Cardiac muscle cell (in vitro differentiated cells and primary cell): ENCODE measurements around the gene CD46. TPM values are rescaled to one million over a fixed set of nuclear protein-coding genes. Genes with fewer than 3 reads are reported as not detected.
A peak's percentile ranks its signal among the peaks of the same experiment; 100 is the strongest.

Experiments used
- DNase-seq, 2 donors: peaks; one replicate each; pipeline versions ENCODE4 v3.0.0 to v3.0.0-alpha.2; 2010 to 2017; ENCODE audit warnings: low read depth in 1 of 2, low spot score in 1 of 2
- H3K27ac ChIP-seq: fragments of 200-600 bp; sonication (generic); 2 replicates; pipeline ENCODE4 v1.5.1; 2016
- H3K27me3 ChIP-seq: fragments of 200-600 bp; sonication (generic); 2 replicates; pipeline ENCODE4 v1.6.0; 2016; ENCODE audit warnings: control low read depth
- H3K36me3 ChIP-seq: fragments of 200-600 bp; sonication (generic); 2 replicates; pipeline ENCODE4 v1.5.1; 2016; ENCODE audit warnings: control low read depth
- H3K4me1 ChIP-seq: fragments of 200-600 bp; sonication (generic); 2 replicates; pipeline ENCODE4 v1.8.1; 2017; ENCODE audit warnings: low read depth, mild to moderate bottlenecking, mixed run types
- H3K4me3 ChIP-seq: fragments of 200-600 bp; sonication (generic); 2 replicates; pipeline ENCODE4 v1.5.1; 2016; ENCODE audit warnings: mild to moderate bottlenecking
- H3K9me3 ChIP-seq: fragments of 200-600 bp; sonication (generic); 2 replicates; pipeline ENCODE4 v1.5.1; 2017; ENCODE audit warnings: low read depth, mild to moderate bottlenecking, control low read depth
- CTCF ChIP-seq: IDR thresholded peaks from 2 replicates; pipeline ENCODE4 v1.5.1; 2012; ENCODE audit warnings: low read depth, mild to moderate bottlenecking, low read length
- polyA plus RNA-seq: library from polyadenylated mRNA; unstranded; fragments of >200 nt; fragmentation: Nextera tagmentation; extraction: Ambion mirVana; gene quantifications from 2 replicates; pipeline ENCODE4 v1.2.1, GENCODE V29; 2016
- total RNA-seq: library from RNA; depleted of rRNA; stranded (reverse); fragments of >200 nt; gene quantifications from 2 replicates; pipeline ENCODE4 v1.2.3, GENCODE V29; 2016

CD46 gene
- total and polyA plus RNA-seq, 2 experiments from 2014 or later = 91.7 to 123 TPM

- TF ChIP-seq CTCF = no peak
- Histone ChIP-seq H3K27ac (no peak overlapping the region), H3K27me3 (no peaks in the 10 kb centered on the region), H3K9me3 (no peaks in the 10 kb centered on the region), H3K4me3 (no peak overlapping the region), H3K36me3 (no peaks in the 10 kb centered on the region), H3K4me1 (no peaks in the 10 kb centered on the region)
- DNase-seq = no peak
Observed at GRCh38 chr1:207840380-207840779, 88.5 kb downstream of the CD46 start.

GRCh38 chr1:207841293-207841692 is 89.4 kb downstream of the CD46 start:
- TF ChIP-seq CTCF = no peak
- H3K27me3 ChIP-seq = no peaks in the 10 kb centered on the region
- H3K9me3 ChIP-seq = no peaks in the 10 kb centered on the region
- no peak for DNase-seq
- H3K4me3 ChIP-seq = no peak overlapping the region
- no peaks in the 10 kb centered on the region for H3K4me1 ChIP-seq
- H3K27ac ChIP-seq = no peak overlapping the region
- no peaks in the 10 kb centered on the region for H3K36me3 ChIP-seq

GRCh38 chr1:207841901-207842300 is 90.0 kb downstream of the CD46 start:
- Histone ChIP-seq H3K36me3 (no peaks in the 10 kb centered on the region), H3K27ac (no peak overlapping the region), H3K27me3 (no peaks in the 10 kb centered on the region)

GRCh38 chr1:207842506-207842905 is 90.7 kb downstream of the CD46 start:
- no peaks in the 10 kb centered on the region for H3K27me3 ChIP-seq
- no peak overlapping the region for H3K27ac ChIP-seq
- no peak overlapping the region for H3K4me3 ChIP-seq
- no peaks in the 10 kb centered on the region for H3K4me1 ChIP-seq
- no peaks in the 10 kb centered on the region for H3K9me3 ChIP-seq
- H3K36me3 ChIP-seq = no peaks in the 10 kb centered on the region
- no peak for TF ChIP-seq CTCF
- DNase-seq = no peak

More at GRCh38 chr1:207841901-207842300, 90.0 kb downstream of the CD46 start:
- Histone ChIP-seq H3K4me3 (no peak overlapping the region), H3K4me1 (no peaks in the 10 kb centered on the region), H3K9me3 (no peaks in the 10 kb centered on the region)
- no peak for TF ChIP-seq CTCF
- DNase-seq = no peak

- no peak overlapping the region for H3K4me3 ChIP-seq
- no peaks in the 10 kb centered on the region for H3K36me3 ChIP-seq
- DNase-seq = peak in 1 of 2 donors; percentile 60
- H3K4me1 ChIP-seq = no peaks in the 10 kb centered on the region
- TF ChIP-seq CTCF = no peak
- no peak overlapping the region for H3K27ac ChIP-seq
- H3K27me3 ChIP-seq = no peaks in the 10 kb centered on the region
- H3K9me3 ChIP-seq = no peaks in the 10 kb centered on the region
Observed at GRCh38 chr1:207844371-207844770, 92.5 kb downstream of the CD46 start.

Other genes with a start within 250 kb of the CD46 start
- gene CR1L, start 106.9 kb upstream of the CD46 start, total RNA-seq = not detected in 2 replicates
- not detected in 2 replicates for gene CR1L, start 106.9 kb upstream of the CD46 start, polyA plus RNA-seq
- 0.04 and 0.27 TPM in 2 replicates for gene CD34, start 159.1 kb downstream of the CD46 start, total RNA-seq
- gene CD34, start 159.1 kb downstream of the CD46 start, polyA plus RNA-seq = 0.29 and 0.94 TPM in 2 replicates